Type B pancreatic cell (in vitro differentiated cells): ENCODE results near the gene ZDHHC9. TPM values are rescaled to one million over a fixed set of nuclear protein-coding genes. Genes with fewer than 3 reads are reported as not detected.

ENCODE experiments used
- DNase-seq: peaks from one replicate; pipeline ENCODE4 v3.0.0; 2021; ENCODE audit warnings: mixed read lengths; ENCODE audit not compliant: unreplicated experiment; ENCODE audit errors: extremely low spot score
- H3K27ac Mint-ChIP-seq: 2 replicates; pipeline ENCODE4 v1.8.0; 2021; ENCODE audit warnings: mild to moderate bottlenecking, mixed read lengths
- H3K27me3 Mint-ChIP-seq: 2 replicates; pipeline ENCODE4 v1.8.0; 2021; ENCODE audit warnings: mixed read lengths
- H3K36me3 Mint-ChIP-seq: 2 replicates; pipeline ENCODE4 v1.8.0; 2021; ENCODE audit warnings: mixed read lengths
- H3K4me1 Mint-ChIP-seq: one replicate; pipeline ENCODE4 v1.8.0; 2021; ENCODE audit warnings: mixed read lengths; ENCODE audit not compliant: unreplicated experiment
- H3K4me3 Mint-ChIP-seq: 2 replicates; pipeline ENCODE4 v1.8.0; 2021; ENCODE audit warnings: mild to moderate bottlenecking, mixed read lengths
- H3K9me3 Mint-ChIP-seq: 2 replicates; pipeline ENCODE4 v1.8.0; 2021; ENCODE audit warnings: mixed read lengths
- CTCF ChIP-seq: fragments of 200-600 bp; sonication (generic); conservative IDR thresholded peaks from 2 replicates; pipeline ENCODE4 v1.5.0; 2021; ENCODE audit warnings: antibody characterized with exemption, mild to moderate bottlenecking
- total RNA-seq: library from RNA; stranded (reverse); gene quantifications from 2 replicates; pipeline ENCODE4 v1.2.1, GENCODE V29; 2021; ENCODE audit warnings: low replicate concordance

Gene ZDHHC9
- total RNA-seq, 1 donor from 2014 or later: 35.3 TPM

GRCh38 chrX:129792586-129793291 is 50.9 kb downstream of the ZDHHC9 start:
- no peak overlapping the region for H3K4me3 Mint-ChIP-seq
- no peaks in the 10 kb centered on the region for H3K4me1 Mint-ChIP-seq
- no peaks in the 10 kb centered on the region for H3K9me3 Mint-ChIP-seq
- no peak overlapping the region for H3K27ac Mint-ChIP-seq
- no peaks in the 10 kb centered on the region for H3K27me3 Mint-ChIP-seq
- peaks cover 3% of the 10 kb centered on the region for H3K36me3 Mint-ChIP-seq
- no peak for TF ChIP-seq CTCF
- DNase-seq: no peak

GRCh38 chrX:129791961-129792570 is 51.6 kb downstream of the ZDHHC9 start:
- Mint-ChIP-seq H3K27ac (no peak overlapping the region), H3K36me3 (no peaks in the 10 kb centered on the region), H3K27me3 (no peaks in the 10 kb centered on the region), H3K4me3 (no peak overlapping the region), H3K4me1 (no peaks in the 10 kb centered on the region), H3K9me3 (peaks cover 5% of the 10 kb centered on the region)
- no peak for TF ChIP-seq CTCF
- DNase-seq: no peak

GRCh38 chrX:129791336-129791735 is 52.4 kb downstream of the ZDHHC9 start:
- Mint-ChIP-seq H3K4me3 (no peak overlapping the region), H3K36me3 (no peaks in the 10 kb centered on the region), H3K27ac (no peak overlapping the region), H3K27me3 (no peaks in the 10 kb centered on the region), H3K4me1 (no peaks in the 10 kb centered on the region), H3K9me3 (peaks cover 5% of the 10 kb centered on the region)
- TF ChIP-seq CTCF: no peak
- no peak for DNase-seq

GRCh38 chrX:129790808-129791207 is 52.9 kb downstream of the ZDHHC9 start:
- no peak for TF ChIP-seq CTCF
- no peak for DNase-seq
- H3K9me3 Mint-ChIP-seq: peaks cover 5% of the 10 kb centered on the region
- no peaks in the 10 kb centered on the region for H3K27me3 Mint-ChIP-seq
- no peaks in the 10 kb centered on the region for H3K36me3 Mint-ChIP-seq
- no peak overlapping the region for H3K27ac Mint-ChIP-seq
- no peaks in the 10 kb centered on the region for H3K4me1 Mint-ChIP-seq
- H3K4me3 Mint-ChIP-seq: no peak overlapping the region

GRCh38 chrX:129790146-129790545 is 53.5 kb downstream of the ZDHHC9 start:
- Mint-ChIP-seq H3K27ac (no peak overlapping the region), H3K4me1 (no peaks in the 10 kb centered on the region), H3K9me3 (peaks cover 5% of the 10 kb centered on the region), H3K4me3 (no peak overlapping the region), H3K27me3 (no peaks in the 10 kb centered on the region), H3K36me3 (no peaks in the 10 kb centered on the region)
- TF ChIP-seq CTCF: no peak
- DNase-seq: no peak
